ENCODE data around the gene ADI1.
A peak's percentile ranks its signal among the peaks of the same experiment; 100 is the strongest.
"Not testable (repeated sequence)": the region's sequence is repeated elsewhere in the genome, so short reads cannot be mapped to it uniquely, and the experiment has no call there.

Gene ADI1

DNA sequence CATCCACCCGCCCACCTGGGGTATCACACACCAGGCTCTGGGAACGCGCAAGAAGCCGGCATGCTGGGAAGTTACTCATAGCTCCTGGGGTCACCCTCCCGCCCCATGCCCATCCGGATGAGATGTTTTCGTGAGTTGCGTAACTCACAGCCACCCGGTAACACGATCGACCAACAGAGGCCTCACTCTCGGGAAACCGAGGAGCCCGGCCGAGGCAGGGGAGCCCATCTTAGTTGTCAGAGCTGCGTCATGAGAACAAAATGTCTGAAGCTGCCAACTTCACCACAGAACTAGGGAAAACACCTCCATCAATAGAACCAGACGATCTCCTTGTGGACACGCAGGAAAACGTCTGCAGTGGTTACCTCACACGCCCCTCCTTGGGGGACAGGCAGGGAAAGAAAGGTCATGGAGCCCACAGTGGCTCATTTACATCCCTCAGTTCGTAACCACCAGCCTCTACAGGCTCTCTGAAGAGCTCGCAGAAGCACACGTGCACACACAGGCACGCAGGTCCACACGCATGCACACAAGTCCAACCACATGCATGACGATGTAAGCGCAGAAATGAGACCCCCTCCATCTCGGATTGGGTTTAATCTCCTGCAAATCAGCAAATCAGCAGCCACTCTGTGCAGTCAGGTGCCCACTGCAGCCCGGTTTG lies 26.2 kb downstream of the ADI1 start:
- Histone ChIP-seq H3K4me1 (ENCODE audit: control insufficient read depth in 2 of 2, insufficient read depth in 1 of 2, low read depth in 1 of 2, low read length in 2 of 2) (peaks cover 3 to 9% of the 10 kb centered on the region in 2 donors), H2AK5ac (ENCODE audit: low read depth, low read length) (no peak overlapping the region), H2AFZ (ENCODE audit: low read length) (peak overlapping the region; percentile 64), H3K27ac (replicated peaks; ENCODE audit: low read length) (no peak overlapping the region), H2BK12ac (ENCODE audit: low read length) (no peak overlapping the region), H4K91ac (ENCODE audit: low read depth, low read length, poor library complexity) (no peak overlapping the region), H3K36me3 (replicated peaks in 1 of 2; ENCODE audit: control insufficient read depth in 2 of 2, insufficient read depth in 2 of 2, low read length in 2 of 2) (peaks cover 3 to 22% of the 10 kb centered on the region in 2 donors), H3K4me3 (ENCODE audit: low read length in 2 of 2) (no peak overlapping the region), H3K27me3 (ENCODE audit: control insufficient read depth in 3 of 3, insufficient read depth in 3 of 3, low read depth in 1 of 3, low read length in 3 of 3) (no peaks in the 10 kb centered on the region), H2BK120ac (ENCODE audit: low read depth, low read length) (no peak overlapping the region), H3K18ac (ENCODE audit: low read length) (peak overlapping the region; percentile 74), H3K14ac (ENCODE audit: low read length) (no peak overlapping the region), H3K79me1 (ENCODE audit: low read depth, low read length) (no peaks in the 10 kb centered on the region), H3K4me2 (ENCODE audit: insufficient read depth, low read length, poor library complexity, severe bottlenecking) (no peak overlapping the region), H3K4ac (ENCODE audit: low read length) (no peak overlapping the region), H3K23ac (ENCODE audit: low read depth, low read length, poor library complexity) (no peak overlapping the region), H4K8ac (ENCODE audit: low read depth, low read length) (no peak overlapping the region), H2BK15ac (ENCODE audit: low read length) (no peak overlapping the region), H3K9me3 (replicated peaks in 1 of 2; ENCODE audit: control insufficient read depth in 2 of 2, insufficient read depth in 1 of 2, low read depth in 1 of 2, low read length in 2 of 2) (no peaks in the 10 kb centered on the region), H3K9ac (ENCODE audit: low read depth, low read length, poor library complexity) (no peak overlapping the region), H2BK5ac (ENCODE audit: low read length) (no peak overlapping the region)
- no CpG with 5 or more reads among the region's 29 CpGs for WGBS, 2 donors (ENCODE audit: extremely low coverage in 2 of 2, insufficient read length in 2 of 2, insufficient replicate concordance in 1 of 2)
- DNase-seq (ENCODE audit: low spot score) = no peak

DNA sequence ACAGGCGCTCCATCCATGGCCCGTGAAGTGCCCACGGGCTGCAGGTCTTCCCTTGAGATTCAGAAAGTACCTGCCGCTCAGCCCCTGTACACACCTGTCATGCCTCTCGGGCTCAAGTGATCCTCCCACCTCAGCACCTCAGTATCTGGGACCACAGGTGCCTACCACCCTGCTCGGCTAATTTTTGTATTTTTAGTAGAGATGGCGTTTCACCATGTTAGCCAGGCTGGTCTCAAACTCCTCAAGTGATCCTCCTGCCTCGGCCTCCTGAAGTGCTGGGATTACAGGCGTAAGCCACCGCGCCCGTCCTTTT lies 26.9 kb downstream of the ADI1 start:
- not testable (repeated sequence) for H3K27me3 ChIP-seq (ENCODE audit: control insufficient read depth in 3 of 3, insufficient read depth in 3 of 3, low read depth in 1 of 3, low read length in 3 of 3); H3K9ac ChIP-seq (ENCODE audit: low read depth, low read length, poor library complexity); H4K91ac ChIP-seq (ENCODE audit: low read depth, low read length, poor library complexity); H3K4me1 ChIP-seq (ENCODE audit: control insufficient read depth in 2 of 2, insufficient read depth in 1 of 2, low read depth in 1 of 2, low read length in 2 of 2); H3K23ac ChIP-seq (ENCODE audit: low read depth, low read length, poor library complexity); H4K8ac ChIP-seq (ENCODE audit: low read depth, low read length); H3K4me2 ChIP-seq (ENCODE audit: insufficient read depth, low read length, poor library complexity, severe bottlenecking); H2BK15ac ChIP-seq (ENCODE audit: low read length); H3K9me3 ChIP-seq (replicated peaks in 1 of 2; ENCODE audit: control insufficient read depth in 2 of 2, insufficient read depth in 1 of 2, low read depth in 1 of 2, low read length in 2 of 2); H2BK120ac ChIP-seq (ENCODE audit: low read depth, low read length); DNase-seq (ENCODE audit: low spot score); H3K4ac ChIP-seq (ENCODE audit: low read length); H2AK5ac ChIP-seq (ENCODE audit: low read depth, low read length); H2AFZ ChIP-seq (ENCODE audit: low read length); H3K27ac ChIP-seq (replicated peaks; ENCODE audit: low read length); H3K79me1 ChIP-seq (ENCODE audit: low read depth, low read length); H2BK5ac ChIP-seq (ENCODE audit: low read length); H2BK12ac ChIP-seq (ENCODE audit: low read length); H3K4me3 ChIP-seq (ENCODE audit: low read length in 2 of 2); H3K14ac ChIP-seq (ENCODE audit: low read length); H3K18ac ChIP-seq (ENCODE audit: low read length)
- no CpG with 5 or more reads among the region's 12 CpGs for WGBS, 2 donors (ENCODE audit: extremely low coverage in 2 of 2, insufficient read length in 2 of 2, insufficient replicate concordance in 1 of 2)
- peaks cover 3 to 16% of the 10 kb centered on the region in 2 donors for H3K36me3 ChIP-seq (replicated peaks in 1 of 2; ENCODE audit: control insufficient read depth in 2 of 2, insufficient read depth in 2 of 2, low read length in 2 of 2)

DNA sequence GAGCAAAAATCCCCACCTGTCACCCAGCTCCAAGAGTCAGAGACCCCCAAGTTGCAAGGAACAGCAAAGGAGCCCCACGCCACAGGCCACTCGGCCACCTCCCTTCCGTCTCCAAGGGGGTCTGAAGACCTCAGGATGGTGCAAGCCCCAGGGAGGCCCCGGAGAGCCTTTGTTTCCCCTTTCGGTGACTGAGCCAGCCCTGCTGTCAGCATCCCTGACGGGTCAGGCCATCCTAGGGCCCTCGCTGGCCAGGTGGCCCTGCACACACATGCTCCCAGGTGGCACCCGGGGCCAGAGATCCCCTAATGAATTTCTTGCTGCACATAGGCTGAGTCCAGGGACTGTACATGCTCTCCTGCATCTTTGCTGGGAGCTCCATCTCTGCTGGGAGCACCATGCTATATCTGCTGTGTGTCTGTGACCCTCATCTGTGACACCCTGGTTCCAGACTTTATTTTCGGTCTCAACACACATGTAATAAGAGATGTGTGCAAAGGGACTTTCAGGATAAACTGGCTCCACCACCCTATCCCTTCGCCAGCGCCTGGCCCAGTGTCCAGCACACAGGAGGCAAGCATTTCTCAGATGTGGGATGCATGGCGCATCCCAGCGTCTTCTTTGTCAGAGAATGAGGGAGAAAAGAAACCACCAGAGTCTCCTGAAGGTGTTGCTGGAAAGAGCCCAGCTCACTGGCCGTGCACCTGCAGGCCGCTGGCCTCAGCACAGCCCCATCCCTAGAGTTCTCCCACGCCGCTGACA lies 27.4 kb downstream of the ADI1 start:
- WGBS, 2 donors (ENCODE audit: extremely low coverage in 2 of 2, insufficient read length in 2 of 2, insufficient replicate concordance in 1 of 2) = no CpG with 5 or more reads among the region's 17 CpGs
- Histone ChIP-seq H2AK5ac (ENCODE audit: low read depth, low read length) (peak overlapping the region; percentile 25), H3K27me3 (ENCODE audit: control insufficient read depth in 3 of 3, insufficient read depth in 3 of 3, low read depth in 1 of 3, low read length in 3 of 3) (no peaks in the 10 kb centered on the region), H3K4me2 (ENCODE audit: insufficient read depth, low read length, poor library complexity, severe bottlenecking) (no peak overlapping the region), H3K9ac (ENCODE audit: low read depth, low read length, poor library complexity) (no peak overlapping the region), H2AFZ (ENCODE audit: low read length) (no peak overlapping the region), H3K36me3 (replicated peaks in 1 of 2; ENCODE audit: control insufficient read depth in 2 of 2, insufficient read depth in 2 of 2, low read length in 2 of 2) (peaks cover 2 to 10% of the 10 kb centered on the region in 2 donors), H4K8ac (ENCODE audit: low read depth, low read length) (no peak overlapping the region), H3K18ac (ENCODE audit: low read length) (peak overlapping the region; percentile 16), H2BK12ac (ENCODE audit: low read length) (no peak overlapping the region), H3K9me3 (replicated peaks in 1 of 2; ENCODE audit: control insufficient read depth in 2 of 2, insufficient read depth in 1 of 2, low read depth in 1 of 2, low read length in 2 of 2) (peaks cover 0 to 4% of the 10 kb centered on the region in 2 donors), H3K23ac (ENCODE audit: low read depth, low read length, poor library complexity) (no peak overlapping the region), H2BK5ac (ENCODE audit: low read length) (no peak overlapping the region), H3K4ac (ENCODE audit: low read length) (no peak overlapping the region), H2BK15ac (ENCODE audit: low read length) (no peak overlapping the region), H3K27ac (replicated peaks; ENCODE audit: low read length) (no peak overlapping the region), H2BK120ac (ENCODE audit: low read depth, low read length) (no peak overlapping the region), H4K91ac (ENCODE audit: low read depth, low read length, poor library complexity) (no peak overlapping the region), H3K14ac (ENCODE audit: low read length) (no peak overlapping the region), H3K79me1 (ENCODE audit: low read depth, low read length) (no peaks in the 10 kb centered on the region), H3K4me3 (ENCODE audit: low read length in 2 of 2) (no peak overlapping the region), H3K4me1 (ENCODE audit: control insufficient read depth in 2 of 2, insufficient read depth in 1 of 2, low read depth in 1 of 2, low read length in 2 of 2) (peaks cover 3 to 9% of the 10 kb centered on the region in 2 donors)
- no peak for DNase-seq (ENCODE audit: low spot score)

DNA sequence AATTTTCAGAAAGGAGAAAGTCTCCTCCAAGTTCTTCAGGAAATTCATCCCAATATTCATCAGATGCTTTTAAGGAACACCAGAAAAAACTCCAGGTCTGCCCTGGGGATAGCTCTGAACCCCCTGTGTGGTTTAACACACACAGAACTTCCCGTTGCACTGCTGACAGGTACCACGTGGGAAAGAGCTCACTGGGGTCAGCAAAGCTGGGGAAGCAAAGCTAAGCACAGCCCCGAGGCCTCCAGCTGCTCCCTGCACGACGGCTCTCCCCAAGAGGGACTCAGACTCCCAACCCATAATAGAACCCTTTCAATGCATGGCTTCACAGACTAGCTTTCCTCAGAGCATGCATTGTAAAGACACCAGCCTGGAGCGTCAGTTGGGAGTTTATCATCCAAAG lies 28.0 kb downstream of the ADI1 start:
- Histone ChIP-seq H2BK5ac (ENCODE audit: low read length) (no peak overlapping the region), H3K9ac (ENCODE audit: low read depth, low read length, poor library complexity) (no peak overlapping the region), H3K23ac (ENCODE audit: low read depth, low read length, poor library complexity) (no peak overlapping the region), H3K27me3 (ENCODE audit: control insufficient read depth in 3 of 3, insufficient read depth in 3 of 3, low read depth in 1 of 3, low read length in 3 of 3) (no peaks in the 10 kb centered on the region), H2BK12ac (ENCODE audit: low read length) (no peak overlapping the region), H3K14ac (ENCODE audit: low read length) (no peak overlapping the region), H3K18ac (ENCODE audit: low read length) (no peak overlapping the region), H2BK120ac (ENCODE audit: low read depth, low read length) (no peak overlapping the region), H3K4ac (ENCODE audit: low read length) (no peak overlapping the region), H2AFZ (ENCODE audit: low read length) (no peak overlapping the region), H3K36me3 (replicated peaks in 1 of 2; ENCODE audit: control insufficient read depth in 2 of 2, insufficient read depth in 2 of 2, low read length in 2 of 2) (peaks cover 1 to 8% of the 10 kb centered on the region in 2 donors), H3K9me3 (replicated peaks in 1 of 2; ENCODE audit: control insufficient read depth in 2 of 2, insufficient read depth in 1 of 2, low read depth in 1 of 2, low read length in 2 of 2) (peaks cover 0 to 7% of the 10 kb centered on the region in 2 donors), H4K8ac (ENCODE audit: low read depth, low read length) (no peak overlapping the region), H4K91ac (ENCODE audit: low read depth, low read length, poor library complexity) (no peak overlapping the region), H3K4me1 (ENCODE audit: control insufficient read depth in 2 of 2, insufficient read depth in 1 of 2, low read depth in 1 of 2, low read length in 2 of 2) (peaks cover 3 to 9% of the 10 kb centered on the region in 2 donors), H3K27ac (replicated peaks; ENCODE audit: low read length) (no peak overlapping the region), H3K4me2 (ENCODE audit: insufficient read depth, low read length, poor library complexity, severe bottlenecking) (no peak overlapping the region), H2BK15ac (ENCODE audit: low read length) (no peak overlapping the region), H2AK5ac (ENCODE audit: low read depth, low read length) (no peak overlapping the region), H3K79me1 (ENCODE audit: low read depth, low read length) (no peaks in the 10 kb centered on the region), H3K4me3 (ENCODE audit: low read length in 2 of 2) (no peak overlapping the region)
- DNase-seq (ENCODE audit: low spot score) = no peak
- no CpG with 5 or more reads among the region's 6 CpGs for WGBS, 2 donors (ENCODE audit: extremely low coverage in 2 of 2, insufficient read length in 2 of 2, insufficient replicate concordance in 1 of 2)

Data from neuronal stem cell (in vitro differentiated cells).